Stimulated activated naive CD4-positive, alpha-beta T cell treated with Interleukin-2 at 50 U/mL for 16 hours (primary cell): ENCODE measurements around the gene ATL3.
"Not testable (repeated sequence)": the region's sequence is repeated elsewhere in the genome, so short reads cannot be mapped to it uniquely, and the experiment has no call there.

Experiments
- DNase-seq: peaks from one replicate; lab custom pipeline; 2025; lab: John Stamatoyannopoulos, UW

Gene ATL3

DNA sequence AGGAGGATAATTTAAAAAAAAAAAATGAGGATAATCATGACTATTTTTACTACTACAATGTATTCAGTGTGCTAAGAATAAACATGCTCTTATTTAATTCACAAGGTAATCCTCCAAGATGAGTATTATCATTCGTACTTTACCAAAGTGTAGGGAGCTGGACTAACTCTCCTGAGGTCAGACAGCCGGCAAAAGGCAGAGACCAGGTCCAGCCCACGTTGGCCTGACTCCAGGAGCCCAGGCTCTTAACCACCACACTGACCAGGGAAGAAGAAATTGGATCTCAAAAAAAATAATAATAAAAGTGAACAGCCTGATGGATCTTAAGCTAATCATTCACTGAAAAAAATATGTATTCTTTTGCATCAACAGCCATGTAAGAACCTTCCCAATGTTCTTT, 82.2 kb downstream of the ATL3 start:
- no peak for DNase-seq

DNA sequence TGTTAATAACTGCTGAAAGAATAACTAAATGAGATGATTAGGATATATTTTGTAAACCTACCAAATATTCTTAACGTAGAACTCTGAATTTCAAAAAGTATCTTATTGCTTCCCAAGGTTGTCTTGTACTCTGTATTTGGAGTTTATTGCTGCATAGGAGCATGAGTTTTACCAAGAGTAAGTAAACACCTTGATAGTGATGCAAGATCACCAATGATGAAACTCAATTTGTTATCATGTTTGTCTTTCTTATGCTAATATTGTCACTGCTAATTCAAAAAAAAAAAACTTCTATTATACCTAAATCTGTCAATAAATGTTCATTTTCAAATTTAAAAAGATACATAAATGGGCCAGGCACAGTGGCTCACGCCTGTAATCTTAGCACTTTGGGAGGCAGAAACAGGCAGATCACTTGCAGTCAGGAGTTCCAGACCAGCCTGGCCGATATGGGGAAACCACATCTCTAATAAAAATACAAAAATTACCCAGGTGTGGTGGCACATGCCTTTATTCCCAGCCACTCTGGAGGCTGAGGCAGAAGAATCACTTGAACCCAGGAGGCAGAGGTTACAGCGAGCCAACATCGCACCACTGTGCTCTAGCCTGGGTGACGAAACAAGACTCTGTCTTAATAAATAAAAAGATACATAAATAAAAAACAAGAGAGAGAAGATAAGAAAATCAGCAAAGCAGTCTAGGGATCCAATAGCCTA, 84.6 kb downstream of the ATL3 start:
- no peak for DNase-seq

DNA sequence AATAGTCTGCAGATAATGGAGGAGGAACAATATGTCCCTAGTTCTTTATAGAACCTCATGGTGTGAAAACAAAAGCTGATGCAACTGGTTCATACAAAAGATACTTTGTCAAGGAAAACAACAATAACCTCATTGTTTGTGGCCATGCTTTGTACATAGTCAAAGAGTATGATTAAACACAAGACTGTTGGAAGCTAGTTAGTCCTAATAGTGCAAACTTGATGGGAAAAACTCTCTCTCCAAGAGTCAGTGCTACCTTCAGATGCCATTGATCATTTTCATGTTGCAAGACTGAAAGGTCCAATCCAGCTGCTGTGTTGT, 87.9 kb downstream of the ATL3 start:
- DNase-seq = no peak

DNA sequence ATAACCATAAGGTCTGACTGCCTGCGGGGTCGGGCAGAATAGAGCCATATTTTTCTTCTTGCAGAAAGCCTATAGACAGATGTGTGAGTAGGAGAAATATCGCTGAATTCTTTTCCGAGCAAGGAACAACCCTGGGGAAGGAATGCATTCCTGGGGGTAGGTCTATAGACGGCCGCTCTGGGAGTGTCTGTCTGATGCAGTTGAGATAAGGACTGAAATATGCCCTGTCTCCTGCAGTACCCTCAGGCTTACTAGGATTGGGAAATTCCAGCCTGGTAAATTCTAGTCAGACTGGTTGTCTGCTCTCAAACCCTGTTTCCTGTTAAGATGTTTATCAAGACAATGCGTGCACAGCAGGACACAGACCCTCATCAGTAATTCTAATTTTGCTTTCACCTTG, 90.0 kb downstream of the ATL3 start:
- not testable (repeated sequence) for DNase-seq

DNA sequence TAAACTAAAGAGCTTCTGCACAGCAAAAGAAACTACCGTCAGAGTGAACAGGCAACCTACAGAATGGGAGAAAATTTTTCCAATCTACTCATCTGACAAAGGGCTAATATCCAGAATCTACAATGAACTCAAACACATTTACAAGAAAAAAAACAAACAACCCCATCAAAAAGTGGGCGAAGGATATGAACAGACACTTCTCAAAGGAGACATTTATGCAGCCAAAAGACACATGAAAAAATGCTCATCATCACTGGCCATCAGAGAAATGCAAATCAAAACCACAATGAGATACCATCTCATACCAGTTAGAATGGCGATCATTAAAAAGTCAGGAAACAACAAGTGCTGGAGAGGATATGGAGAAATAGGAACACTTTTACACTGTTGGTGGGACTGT, 92.3 kb downstream of the ATL3 start:
- not testable (repeated sequence) for DNase-seq

DNA sequence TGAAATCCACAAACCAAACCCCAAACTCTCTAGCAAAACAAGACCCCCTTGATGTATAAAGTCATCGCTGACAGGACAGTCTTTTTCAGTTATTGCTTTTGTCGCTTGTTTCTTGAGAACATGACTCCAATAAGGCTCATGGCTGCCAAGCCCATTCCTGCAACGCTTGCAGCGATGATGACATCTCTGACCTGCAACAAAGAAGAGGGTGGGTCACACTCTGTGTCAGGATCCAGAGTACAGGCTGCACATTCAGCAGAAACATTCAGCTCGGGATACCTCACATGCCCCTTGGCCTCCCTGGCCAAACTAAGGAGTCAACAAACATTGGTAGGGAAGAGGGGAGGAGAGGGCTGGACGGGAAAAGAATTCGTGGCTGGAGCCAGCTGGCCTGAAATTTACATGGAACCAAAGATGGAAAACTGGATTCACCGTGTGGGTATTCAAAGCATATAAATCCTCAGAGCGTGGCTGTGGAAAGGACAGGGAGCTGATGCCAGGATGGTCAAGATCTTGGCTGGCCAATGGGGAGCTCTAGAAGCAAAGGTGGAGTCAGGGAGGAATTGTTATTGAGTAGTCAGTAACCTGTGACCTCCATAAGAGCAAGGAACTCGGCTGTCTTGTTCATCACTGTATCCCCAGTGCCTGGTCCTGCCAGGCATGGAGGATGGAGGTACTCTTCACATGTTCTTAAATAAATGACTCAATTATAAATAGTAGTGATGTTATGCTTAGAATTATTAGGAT, 96.1 kb downstream of the ATL3 start:
- DNase-seq = no peak
